GM12892 (cell line): ENCODE data around the gene RXFP4.

Experiments used
- POLR2A ChIP-seq: IDR thresholded peaks from 2 replicates; pipeline ENCODE4 v1.6.1; 2011; ENCODE audit warnings: low read depth, low read length, control low read depth
- POLR2AphosphoS5 ChIP-seq: IDR thresholded peaks from 2 replicates; pipeline ENCODE4 v1.6.1; 2011; ENCODE audit warnings: low read depth, low read length, control low read depth
- TAF1 ChIP-seq: IDR thresholded peaks from 2 replicates; pipeline ENCODE4 v1.6.1; 2011; ENCODE audit warnings: low read depth, mild to moderate bottlenecking, control low read depth, low read length, borderline replicate concordance

DNA sequence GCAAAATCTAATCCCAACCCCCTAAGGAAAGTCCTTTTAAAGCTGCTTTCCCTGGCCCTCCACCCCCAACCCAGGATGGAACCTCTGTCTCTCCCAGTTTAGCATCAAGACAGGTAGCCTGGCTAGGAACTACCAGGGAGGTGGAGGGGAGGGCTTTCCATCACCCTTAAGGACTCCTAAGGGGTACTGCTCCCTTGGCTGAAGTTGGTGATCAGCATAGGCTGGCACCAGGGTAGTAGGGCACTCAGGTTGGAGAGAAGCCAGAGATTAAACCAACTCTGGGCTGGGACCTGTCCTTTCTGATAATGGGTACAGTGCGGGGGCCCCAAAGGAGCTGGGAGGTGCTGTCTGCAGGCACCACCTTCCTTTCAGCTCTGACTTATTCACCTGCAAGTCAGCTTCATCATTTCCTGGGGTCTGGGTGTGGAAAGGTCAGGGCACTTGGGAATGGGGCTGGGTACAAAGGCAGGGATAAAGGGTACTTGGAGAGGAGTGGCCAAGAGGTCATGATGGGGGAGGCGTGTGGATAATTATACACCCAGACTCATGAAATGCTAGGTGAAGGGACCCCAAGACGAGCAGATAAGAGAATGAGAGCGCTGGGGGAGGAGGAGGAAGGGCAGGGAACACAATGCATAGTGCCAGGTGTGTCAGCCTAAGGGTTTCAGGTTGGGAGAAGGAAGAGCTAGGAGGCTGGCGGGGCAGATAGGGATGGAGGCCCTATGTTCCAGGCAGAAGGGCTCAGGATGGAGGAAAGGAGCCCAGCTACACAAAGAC, 35.7 kb downstream of the RXFP4 start:
- TF ChIP-seq POLR2AphosphoS5 (peak; percentile 72; the same call in 1 of the 2 replicates), POLR2A (peak; percentile 71), TAF1 (no peak)
